CD4-positive, alpha-beta T cell treated with Interleukin-10 for 1 hour (primary cell): ENCODE data around the gene CEP89.

Experiments
- DNase-seq: peaks from one replicate; pipeline ENCODE4 v3.0.0-alpha.2; 2020

Gene CEP89

DNA sequence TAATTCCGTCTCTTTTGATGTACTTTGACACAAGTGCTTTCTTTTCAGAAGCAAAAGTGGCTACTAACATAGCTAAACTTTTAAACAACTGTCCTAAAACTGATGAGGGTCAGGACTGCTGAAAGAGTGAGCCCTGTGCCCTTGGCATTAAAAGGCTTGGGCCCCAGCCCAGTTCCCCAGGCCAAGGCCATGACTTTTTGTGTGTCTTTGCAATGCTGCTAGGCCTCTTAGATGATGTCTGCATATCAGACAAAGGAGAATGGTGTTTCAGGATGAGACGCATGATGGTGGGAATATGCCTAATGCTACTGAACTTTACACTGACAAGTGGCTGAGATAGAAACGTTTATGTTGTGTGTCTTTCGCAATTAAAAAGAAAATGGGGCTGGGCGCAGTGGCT is 140.1 kb downstream of the CEP89 start:
- DNase-seq, result no peak

DNA sequence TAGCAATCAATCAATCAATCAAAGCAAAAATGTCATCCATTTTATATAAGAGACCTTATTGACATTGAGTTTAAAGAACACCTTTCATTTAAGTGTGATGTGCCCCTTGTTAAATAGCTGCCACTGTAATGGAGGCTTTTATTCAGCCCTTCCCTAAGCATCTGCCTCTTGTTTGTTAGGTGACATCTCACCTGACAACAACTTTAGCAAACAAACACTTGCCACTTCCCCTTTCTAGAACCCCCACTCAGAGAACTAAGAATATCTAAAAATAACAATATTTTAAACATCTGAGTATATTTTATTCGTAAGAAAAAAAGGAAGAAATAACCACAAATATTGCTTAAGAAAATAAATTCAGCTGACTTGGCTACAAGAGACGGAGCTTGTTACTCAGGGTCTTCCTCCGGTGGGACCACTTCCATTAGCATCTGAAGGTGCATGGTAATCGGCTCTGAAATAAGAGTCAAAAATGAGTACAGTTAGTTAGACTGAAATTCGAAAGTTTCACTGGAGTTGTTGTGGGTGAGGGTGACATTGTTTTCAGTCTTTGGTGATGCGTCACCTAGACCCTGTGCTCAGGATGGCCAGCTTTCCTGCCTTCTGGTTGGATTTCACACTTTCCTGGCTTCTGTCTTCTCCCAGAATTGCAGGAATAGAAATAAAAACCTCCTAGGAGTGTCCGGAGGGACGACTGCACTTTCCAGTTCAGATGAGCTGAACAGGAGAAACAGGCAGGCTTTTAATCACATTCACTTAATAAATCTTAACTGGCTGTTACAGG is 141.3 kb downstream of the CEP89 start:
- no peak for DNase-seq

DNA sequence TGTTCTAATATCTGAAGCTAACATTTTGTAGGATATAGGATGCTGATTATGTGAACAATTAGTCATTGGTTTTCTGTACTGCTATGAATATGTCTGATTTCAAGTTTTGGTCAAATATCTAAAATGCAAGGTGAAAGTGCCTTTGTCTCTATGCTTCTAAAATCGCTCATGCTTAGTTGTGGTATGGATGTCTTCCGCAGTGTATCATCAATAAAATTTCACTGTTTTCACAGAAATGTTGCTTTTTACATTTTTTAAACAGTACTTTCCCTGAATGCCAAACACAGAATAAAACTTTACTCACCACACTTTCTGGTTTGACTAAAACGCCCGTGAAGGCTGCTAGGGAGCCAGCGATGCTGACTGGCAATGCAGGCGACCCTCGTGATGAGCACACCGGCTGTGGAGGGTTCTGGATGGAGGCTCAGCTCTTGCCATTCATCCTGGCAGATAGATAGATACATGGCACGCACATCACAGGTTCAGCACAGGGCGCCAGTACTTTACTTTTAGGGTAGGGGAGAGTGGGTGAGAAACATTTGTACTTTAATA is 142.3 kb downstream of the CEP89 start:
- DNase-seq, result no peak

DNA sequence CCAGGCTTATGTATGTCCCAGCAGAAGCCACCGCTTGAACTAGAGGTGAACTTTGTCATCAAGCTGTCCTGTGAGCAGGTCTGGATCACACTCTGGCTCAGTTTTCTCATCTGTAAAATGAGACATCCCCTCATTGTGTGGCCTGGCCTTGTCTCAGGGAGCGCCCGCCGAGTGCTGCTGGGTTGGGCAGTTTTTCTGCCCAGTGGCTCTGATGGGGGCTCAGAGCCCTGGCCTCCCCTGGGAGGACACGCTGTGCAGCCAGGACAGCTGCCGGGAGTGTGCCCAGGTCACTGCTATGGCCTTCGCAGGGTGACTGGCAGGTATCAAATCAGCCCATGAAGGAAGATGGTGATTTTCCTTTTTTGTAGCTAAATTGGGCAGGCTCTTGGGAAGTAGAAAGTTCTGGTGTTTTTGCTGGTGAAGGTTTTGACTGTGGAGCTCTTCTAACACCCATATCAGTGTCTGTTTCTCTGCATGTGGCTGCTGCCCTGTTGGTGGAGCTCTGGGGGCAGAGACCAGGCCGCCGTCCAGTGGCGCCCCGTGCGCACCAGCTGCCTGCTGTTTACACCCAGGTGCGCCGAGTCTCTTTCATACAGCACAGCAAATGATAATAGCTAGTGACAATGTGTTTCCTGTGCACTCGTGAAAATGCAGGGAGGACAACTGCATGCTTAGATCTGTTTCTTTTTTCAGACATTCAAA is 143.0 kb downstream of the CEP89 start:
- no peak for DNase-seq

DNA sequence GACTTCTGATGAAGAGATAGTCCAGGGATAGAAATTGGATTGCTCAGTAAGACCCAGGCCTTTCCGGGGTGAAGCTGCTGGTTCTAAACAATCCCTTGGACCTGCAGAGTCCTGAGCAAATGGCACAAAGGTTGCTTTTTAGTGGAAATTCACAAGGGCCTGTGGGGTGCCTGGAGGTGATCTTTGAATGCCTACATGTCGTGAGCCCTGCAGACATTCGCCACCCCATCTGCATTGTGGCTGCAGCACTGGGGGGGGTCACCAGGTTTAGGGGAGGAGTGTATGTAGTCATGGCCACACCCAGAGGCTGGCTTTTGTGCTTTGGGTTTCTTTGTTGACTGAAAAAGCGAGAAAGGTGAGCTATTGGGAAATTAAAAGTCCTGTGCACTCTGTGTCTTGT is 143.6 kb downstream of the CEP89 start:
- DNase-seq, result no peak
